ENCODE measurements around the gene CA6.
A peak's percentile ranks its signal among the peaks of the same experiment; 100 is the strongest.
"Not testable (repeated sequence)": the region's sequence is repeated elsewhere in the genome, so short reads cannot be mapped to it uniquely, and the experiment has no call there.

CA6 gene

GRCh38 chr1:8968902-8969301 lies 23.2 kb downstream of the CA6 start:
- not testable (repeated sequence) for DNase-seq (ENCODE audit: low read depth in 1 of 2, low spot score in 1 of 2)

GRCh38 chr1:8969937-8970336 lies 24.3 kb downstream of the CA6 start:
- no peak for DNase-seq (ENCODE audit: low read depth in 1 of 2, low spot score in 1 of 2)

GRCh38 chr1:8970870-8971337 lies 25.2 kb downstream of the CA6 start:
- no peak for DNase-seq (ENCODE audit: low read depth in 1 of 2, low spot score in 1 of 2)

- DNase-seq (ENCODE audit: low read depth in 1 of 2, low spot score in 1 of 2), result no peak
Measured at GRCh38 chr1:8974551-8974950, 28.9 kb downstream of the CA6 start.

GRCh38 chr1:8976338-8976737 lies 30.7 kb downstream of the CA6 start:
- no peak for DNase-seq (ENCODE audit: low read depth in 1 of 2, low spot score in 1 of 2)

GRCh38 chr1:8976896-8977450 lies 31.3 kb downstream of the CA6 start:
- no peak for DNase-seq (ENCODE audit: low read depth in 1 of 2, low spot score in 1 of 2)

GRCh38 chr1:8980656-8981055 lies 35.0 kb downstream of the CA6 start:
- DNase-seq (ENCODE audit: low read depth in 1 of 2, low spot score in 1 of 2), result no peak

- no peak for DNase-seq (ENCODE audit: low read depth in 1 of 2, low spot score in 1 of 2)
Measured at GRCh38 chr1:8981169-8981568, 35.5 kb downstream of the CA6 start.

- no peak for DNase-seq (ENCODE audit: low read depth in 1 of 2, low spot score in 1 of 2)
Measured at GRCh38 chr1:8984203-8984602, 38.5 kb downstream of the CA6 start.

GRCh38 chr1:8984990-8985389 lies 39.3 kb downstream of the CA6 start:
- no peak for DNase-seq (ENCODE audit: low read depth in 1 of 2, low spot score in 1 of 2)

- no peak for DNase-seq (ENCODE audit: low read depth in 1 of 2, low spot score in 1 of 2)
Measured at GRCh38 chr1:8985915-8986813, 40.5 kb downstream of the CA6 start.

GRCh38 chr1:8986814-8987190 lies 41.1 kb downstream of the CA6 start:
- no peak for DNase-seq (ENCODE audit: low read depth in 1 of 2, low spot score in 1 of 2)

- peak; percentile 53 to 59 for DNase-seq (ENCODE audit: low read depth in 1 of 2, low spot score in 1 of 2)
Measured at GRCh38 chr1:8987881-8988617, 42.4 kb downstream of the CA6 start.

GRCh38 chr1:8988618-8988967 lies 42.9 kb downstream of the CA6 start:
- no peak for DNase-seq (ENCODE audit: low read depth in 1 of 2, low spot score in 1 of 2)

- DNase-seq (ENCODE audit: low read depth in 1 of 2, low spot score in 1 of 2), result no peak
Measured at GRCh38 chr1:8989061-8989460, 43.4 kb downstream of the CA6 start.

GRCh38 chr1:8989821-8990220 lies 44.2 kb downstream of the CA6 start:
- no peak for DNase-seq (ENCODE audit: low read depth in 1 of 2, low spot score in 1 of 2)

- no peak for DNase-seq (ENCODE audit: low read depth in 1 of 2, low spot score in 1 of 2)
Measured at GRCh38 chr1:8992936-8993687, 47.4 kb downstream of the CA6 start.

GRCh38 chr1:8993962-8994675 lies 48.5 kb downstream of the CA6 start:
- not testable (repeated sequence) for DNase-seq (ENCODE audit: low read depth in 1 of 2, low spot score in 1 of 2)

GRCh38 chr1:9001534-9002214 lies 56.0 kb downstream of the CA6 start:
- DNase-seq (ENCODE audit: low read depth in 1 of 2, low spot score in 1 of 2), result not testable (repeated sequence)

- not testable (repeated sequence) for DNase-seq (ENCODE audit: low read depth in 1 of 2, low spot score in 1 of 2)
Measured at GRCh38 chr1:9002215-9002560, 56.5 kb downstream of the CA6 start.
